Hepatocyte (in vitro differentiated cells): ENCODE measurements around the gene RFX8. TPM values are rescaled to one million over a fixed set of nuclear protein-coding genes. Genes with fewer than 3 reads are reported as not detected.

Experiments used
- DNase-seq: peaks from one replicate; pipeline ENCODE4 v3.0.0-alpha.2; 2016; ENCODE audit warnings: low spot score
- H2AFZ ChIP-seq: fragments of 200-600 bp; sonication (generic); 2 replicates; pipeline ENCODE4 v1.6.0; 2016; ENCODE audit warnings: antibody characterized with exemption, mild to moderate bottlenecking
- H3K27ac ChIP-seq: fragments of 200-600 bp; sonication (generic); 2 replicates; pipeline ENCODE4 v1.5.1; 2016; ENCODE audit warnings: mild to moderate bottlenecking
- H3K27me3 ChIP-seq: fragments of 200-600 bp; sonication (generic); 2 replicates; pipeline ENCODE4 v1.6.1; 2016
- H3K36me3 ChIP-seq: fragments of 200-600 bp; sonication (generic); replicated peaks from 2 replicates; pipeline ENCODE4 v1.5.1; 2016; ENCODE audit warnings: low read depth; ENCODE audit not compliant: insufficient read depth
- H3K4me1 ChIP-seq: fragments of 200-600 bp; sonication (generic); 2 replicates; pipeline ENCODE4 v1.5.1; 2016; ENCODE audit warnings: mild to moderate bottlenecking, moderate library complexity; ENCODE audit not compliant: insufficient read depth
- H3K4me2 ChIP-seq: fragments of 200-600 bp; sonication (generic); 2 replicates; pipeline ENCODE4 v1.6.0; 2016
- H3K4me3 ChIP-seq: fragments of 200-600 bp; sonication (generic); 2 replicates; pipeline ENCODE4 v1.5.1; 2016; ENCODE audit warnings: mild to moderate bottlenecking
- H3K79me2 ChIP-seq: fragments of 200-600 bp; sonication (generic); 2 replicates; pipeline ENCODE4 v1.6.0; 2017; ENCODE audit warnings: mild to moderate bottlenecking
- H3K9me2 ChIP-seq: fragments of 200-600 bp; sonication (generic); replicated peaks from 2 replicates; pipeline ENCODE4 v1.6.0; 2017; ENCODE audit warnings: mild to moderate bottlenecking; ENCODE audit not compliant: insufficient read depth
- H3K9me3 ChIP-seq: fragments of 200-600 bp; sonication (generic); 2 replicates; pipeline ENCODE4 v1.5.1; 2016; ENCODE audit warnings: low read depth, mild to moderate bottlenecking
- H4K20me1 ChIP-seq: fragments of 200-600 bp; sonication (generic); 2 replicates; pipeline ENCODE4 v1.6.0; 2016; ENCODE audit warnings: mild to moderate bottlenecking; ENCODE audit not compliant: insufficient read depth, poor library complexity, severe bottlenecking
- CTCF ChIP-seq: fragments of 200-600 bp; sonication (generic); IDR thresholded peaks from 2 replicates; pipeline ENCODE4 v1.5.1; 2016; ENCODE audit warnings: antibody characterized with exemption, mild to moderate bottlenecking; ENCODE audit not compliant: poor library complexity
- EZH2 ChIP-seq: fragments of 200-600 bp; sonication (generic); IDR thresholded peaks from 2 replicates; pipeline ENCODE4 v1.6.1; 2016; ENCODE audit warnings: antibody characterized with exemption, mild to moderate bottlenecking, borderline replicate concordance
- EZH2phosphoT487 ChIP-seq: fragments of 200-600 bp; sonication (generic); IDR thresholded peaks from one replicate; pipeline ENCODE4 v1.6.1; 2018; ENCODE audit warnings: antibody characterized with exemption, mild to moderate bottlenecking, low read depth, moderate library complexity; ENCODE audit not compliant: unreplicated experiment, severe bottlenecking
- WGBS: methylation state at CpG from one replicate; pipeline ENCODE4 v1.1.6; 2016; ENCODE audit warnings: low lambda C conversion rate; ENCODE audit errors: missing lambda C conversion rate; 5-methylcytosine and 5-hydroxymethylcytosine counted together
- polyA plus RNA-seq: library from polyadenylated mRNA; unstranded; fragments of >200 nt; fragmentation: Nextera tagmentation; extraction: Ambion mirVana; gene quantifications from 2 replicates; pipeline ENCODE4 v1.2.1, GENCODE V29; 2016
- total RNA-seq: library from RNA; depleted of rRNA; stranded (reverse); fragments of >200 nt; gene quantifications from 2 replicates; pipeline ENCODE4 v1.2.3, GENCODE V29; 2014

The RFX8 gene
- total and polyA plus RNA-seq, 2 experiments from 2014 or later = 0.52 TPM; not detected in 1

GRCh38 chr2:101410746-101411145, 64.2 kb downstream of the RFX8 start:
- H3K4me1 ChIP-seq = no peaks in the 10 kb centered on the region
- TF ChIP-seq EZH2 (no peak), CTCF (no peak), EZH2phosphoT487 (no peak)

GRCh38 chr2:101410114-101410513, 64.8 kb downstream of the RFX8 start:
- Histone ChIP-seq H3K4me3 (no peak overlapping the region), H3K79me2 (no peaks in the 10 kb centered on the region), H3K4me1 (no peaks in the 10 kb centered on the region), H3K4me2 (no peak overlapping the region), H3K27ac (no peak overlapping the region), H2AFZ (no peak overlapping the region), H3K9me3 (no peaks in the 10 kb centered on the region), H3K36me3 (no peaks in the 10 kb centered on the region), H3K27me3 (no peaks in the 10 kb centered on the region), H3K9me2 (no peaks in the 10 kb centered on the region), H4K20me1 (no peaks in the 10 kb centered on the region)
- 95% methylated on average over 5 of the region's 5 CpGs for WGBS
- no peak for DNase-seq
- no peak for TF ChIP-seq CTCF
- no peak for TF ChIP-seq EZH2phosphoT487
- no peak for TF ChIP-seq EZH2

More at GRCh38 chr2:101410746-101411145, 64.2 kb downstream of the RFX8 start:
- Histone ChIP-seq H4K20me1 (no peaks in the 10 kb centered on the region), H3K4me2 (no peak overlapping the region), H3K79me2 (no peaks in the 10 kb centered on the region), H3K27me3 (no peaks in the 10 kb centered on the region), H2AFZ (no peak overlapping the region), H3K4me3 (no peak overlapping the region), H3K9me2 (no peaks in the 10 kb centered on the region), H3K9me3 (no peaks in the 10 kb centered on the region), H3K27ac (no peak overlapping the region), H3K36me3 (no peaks in the 10 kb centered on the region)
- no peak for DNase-seq
- WGBS = 79% methylated on average over 5 of the region's 5 CpGs

GRCh38 chr2:101409699-101410098, 65.2 kb downstream of the RFX8 start:
- H3K4me2 ChIP-seq = no peak overlapping the region
- 85% methylated on average over 5 of the region's 5 CpGs for WGBS

More at GRCh38 chr2:101409699-101410098, 65.2 kb downstream of the RFX8 start:
- no peaks in the 10 kb centered on the region for H3K9me2 ChIP-seq
- no peaks in the 10 kb centered on the region for H3K9me3 ChIP-seq
- no peak overlapping the region for H2AFZ ChIP-seq
- DNase-seq = no peak
- H3K36me3 ChIP-seq = no peaks in the 10 kb centered on the region
- no peaks in the 10 kb centered on the region for H4K20me1 ChIP-seq
- H3K4me1 ChIP-seq = no peaks in the 10 kb centered on the region
- no peaks in the 10 kb centered on the region for H3K79me2 ChIP-seq
- H3K4me3 ChIP-seq = no peak overlapping the region
- no peak overlapping the region for H3K27ac ChIP-seq
- no peaks in the 10 kb centered on the region for H3K27me3 ChIP-seq
- TF ChIP-seq CTCF (no peak), EZH2phosphoT487 (no peak), EZH2 (no peak)
